Measurements from ENCODE around the gene ASNS. TPM values are rescaled to one million over a fixed set of nuclear protein-coding genes. Genes with fewer than 3 reads are reported as not detected.
"Not testable (repeated sequence)": the region's sequence is repeated elsewhere in the genome, so short reads cannot be mapped to it uniquely, and the experiment has no call there.

Gene ASNS
- polyA plus RNA-seq, 1 donor (not counting 4 experiments of a cell fraction or from before 2014, with no cell fraction given), result 24.3 TPM

- Histone ChIP-seq H2AFZ (ENCODE audit: control insufficient read depth, low read length) (no peak overlapping the region), H3K27me3 (ENCODE audit: control insufficient read depth, extremely low read depth, insufficient read depth, low read length) (no peaks in the 10 kb centered on the region)
Observed at GRCh38 chr7:97851683-97852082, 20.5 kb downstream of the ASNS start.

GRCh38 chr7:97850262-97851031 lies 21.8 kb downstream of the ASNS start:
- not testable (repeated sequence) for H3K27ac ChIP-seq (ENCODE audit: control insufficient read depth, insufficient read depth, low read length); H3K9ac ChIP-seq (ENCODE audit: control insufficient read depth, extremely low read depth, insufficient read depth, low read length); DNase-seq (ENCODE audit: low read depth, low spot score); H3K9me1 ChIP-seq (ENCODE audit: control insufficient read depth, extremely low read depth, insufficient read depth, low read length); H2AFZ ChIP-seq (ENCODE audit: control insufficient read depth, low read length); H3K4me1 ChIP-seq (ENCODE audit: control insufficient read depth, extremely low read depth, insufficient read depth, low read length); H3K27me3 ChIP-seq (ENCODE audit: control insufficient read depth, extremely low read depth, insufficient read depth, low read length); H4K20me1 ChIP-seq (ENCODE audit: control insufficient read depth, extremely low read depth, insufficient read depth, low read length); H3K79me2 ChIP-seq (ENCODE audit: control insufficient read depth, insufficient read depth, low read length); H3K36me3 ChIP-seq (ENCODE audit: control insufficient read depth in 2 of 2, extremely low read depth in 1 of 2, insufficient read depth in 2 of 2, low read length in 2 of 2); FAIRE-seq; H3K4me2 ChIP-seq (ENCODE audit: control insufficient read depth, extremely low read depth, insufficient read depth, low read depth, low read length); H3K4me3 ChIP-seq (ENCODE audit: control insufficient read depth in 2 of 3, extremely low read depth in 1 of 3, insufficient read depth in 2 of 3, low read depth in 1 of 3, low read length in 3 of 3); H3K9me3 ChIP-seq (ENCODE audit: control insufficient read depth, low read depth, low read length)
- dilution Hi-C loops (cut with MboI; ENCODE audit: extremely low pct_ligation_motif_present, low sequenced_read_pairs), result loop anchor here (25.0 kb wide), 1 partner anchor 763 kb away; no protein-coding TSS in a partner anchor

More at GRCh38 chr7:97851683-97852082, 20.5 kb downstream of the ASNS start:
- DNase-seq (ENCODE audit: low read depth, low spot score) (no peak), FAIRE-seq (no peak)
- H3K79me2 ChIP-seq (ENCODE audit: control insufficient read depth, insufficient read depth, low read length), result no peaks in the 10 kb centered on the region
- dilution Hi-C loops (cut with MboI; ENCODE audit: extremely low pct_ligation_motif_present, low sequenced_read_pairs), result loop anchor here (25.0 kb wide), 1 partner anchor 764 kb away; no protein-coding TSS in a partner anchor
- H3K9me3 ChIP-seq (ENCODE audit: control insufficient read depth, low read depth, low read length), result no peaks in the 10 kb centered on the region
- H3K4me3 ChIP-seq (ENCODE audit: control insufficient read depth in 2 of 3, extremely low read depth in 1 of 3, insufficient read depth in 2 of 3, low read depth in 1 of 3, low read length in 3 of 3), result no peak overlapping the region
- no peak overlapping the region for H3K9ac ChIP-seq (ENCODE audit: control insufficient read depth, extremely low read depth, insufficient read depth, low read length)
- H3K36me3 ChIP-seq (ENCODE audit: control insufficient read depth in 2 of 2, extremely low read depth in 1 of 2, insufficient read depth in 2 of 2, low read length in 2 of 2), result peaks cover 0 to 10% of the 10 kb centered on the region in 2 experiments
- H3K4me1 ChIP-seq (ENCODE audit: control insufficient read depth, extremely low read depth, insufficient read depth, low read length), result no peaks in the 10 kb centered on the region
- no peak for TF ChIP-seq EZH2 (IDR thresholded peaks at IDR 0.05; ENCODE audit: low read length)
- TF ChIP-seq CTCF (optimal IDR thresholded peaks at IDR 0.05 in 1 of 3, IDR thresholded peaks at IDR 0.05 in 1 of 3, conservative IDR thresholded peaks at IDR 0.05 in 1 of 3; ENCODE audit: extremely low read depth in 1 of 3, insufficient read depth in 2 of 3, low read length in 3 of 3), result no peak
- no peak overlapping the region for H3K27ac ChIP-seq (ENCODE audit: control insufficient read depth, insufficient read depth, low read length)
- no peaks in the 10 kb centered on the region for H4K20me1 ChIP-seq (ENCODE audit: control insufficient read depth, extremely low read depth, insufficient read depth, low read length)
- H3K4me2 ChIP-seq (ENCODE audit: control insufficient read depth, extremely low read depth, insufficient read depth, low read depth, low read length), result no peak overlapping the region
- no peaks in the 10 kb centered on the region for H3K9me1 ChIP-seq (ENCODE audit: control insufficient read depth, extremely low read depth, insufficient read depth, low read length)
